Keratinocyte (primary cell): Measurements from ENCODE around the gene IFI30. TPM values are rescaled to one million over a fixed set of nuclear protein-coding genes. Genes with fewer than 3 reads are reported as not detected.
A peak's percentile ranks its signal among the peaks of the same experiment; 100 is the strongest.

ENCODE experiments used
- DNase-seq: peaks from one replicate; pipeline ENCODE4 v3.0.0-alpha.2; 2011; ENCODE audit warnings: low read depth, missing footprints, low spot score
- FAIRE-seq: peaks from 2 replicates; lab custom pipeline; 2011; peaks lifted over from hg19 to GRCh38; lab: Jason Lieb, UNC
- H2AFZ ChIP-seq: 2 replicates; pipeline ENCODE4 v1.6.0; 2012; ENCODE audit warnings: low read length, control low read depth, inconsistent platforms; ENCODE audit not compliant: control insufficient read depth
- H3K27ac ChIP-seq: 2 replicates; pipeline ENCODE4 v1.5.1; 2011; ENCODE audit warnings: low read length; ENCODE audit not compliant: control insufficient read depth, insufficient read depth
- H3K27me3 ChIP-seq: 3 replicates; pipeline ENCODE4 v1.6.0; 2011; ENCODE audit warnings: low read length; ENCODE audit not compliant: control insufficient read depth, insufficient read depth; ENCODE audit errors: extremely low read depth
- H3K36me3 ChIP-seq, 2 experiments: 2 replicates in 1 of 2; 3 replicates in 1 of 2; pipeline ENCODE4 v1.5.1; 2011; ENCODE audit warnings: low read length in 2 of 2, mild to moderate bottlenecking in 1 of 2; ENCODE audit not compliant: control insufficient read depth in 2 of 2, insufficient read depth in 2 of 2; ENCODE audit errors: extremely low read depth in 1 of 2
- H3K4me1 ChIP-seq: 3 replicates; pipeline ENCODE4 v1.5.1; 2011; ENCODE audit warnings: low read length; ENCODE audit not compliant: control insufficient read depth, insufficient read depth; ENCODE audit errors: extremely low read depth
- H3K4me2 ChIP-seq: 3 replicates; pipeline ENCODE4 v1.6.0; 2011; ENCODE audit warnings: low read depth, low read length; ENCODE audit not compliant: control insufficient read depth, insufficient read depth; ENCODE audit errors: extremely low read depth
- H3K4me3 ChIP-seq, 3 experiments: fragments of 200-600 bp in 1 of 3; sonication (generic) in 1 of 3; 2 replicates in 2 of 3; 3 replicates in 1 of 3; pipeline ENCODE4 v1.5.1; 2011 to 2016; ENCODE audit warnings: low read length in 3 of 3, mild to moderate bottlenecking in 3 of 3, control low read depth in 2 of 3, inconsistent platforms in 1 of 3, low read depth in 1 of 3, mixed read lengths in 1 of 3, mixed run types in 1 of 3, moderate library complexity in 1 of 3; ENCODE audit not compliant: control insufficient read depth in 2 of 3, insufficient read depth in 2 of 3; ENCODE audit errors: extremely low read depth in 1 of 3
- H3K79me2 ChIP-seq: 2 replicates; pipeline ENCODE4 v1.6.0; 2012; ENCODE audit warnings: low read length; ENCODE audit not compliant: control insufficient read depth, insufficient read depth
- H3K9ac ChIP-seq: 3 replicates; pipeline ENCODE4 v1.6.0; 2011; ENCODE audit warnings: low read length; ENCODE audit not compliant: control insufficient read depth, insufficient read depth; ENCODE audit errors: extremely low read depth
- H3K9me1 ChIP-seq: 3 replicates; pipeline ENCODE4 v1.6.0; 2011; ENCODE audit warnings: low read length; ENCODE audit not compliant: control insufficient read depth, insufficient read depth; ENCODE audit errors: extremely low read depth
- H3K9me3 ChIP-seq: 2 replicates; pipeline ENCODE4 v1.5.1; 2012; ENCODE audit warnings: low read depth, low read length; ENCODE audit not compliant: control insufficient read depth
- H4K20me1 ChIP-seq: 3 replicates; pipeline ENCODE4 v1.6.0; 2011; ENCODE audit warnings: low read length; ENCODE audit not compliant: control insufficient read depth, insufficient read depth; ENCODE audit errors: extremely low read depth
- CTCF ChIP-seq, 3 experiments: IDR thresholded peaks in 1 of 3; conservative IDR thresholded peaks in 1 of 3; optimal IDR thresholded peaks in 1 of 3; 2 replicates in 2 of 3; 3 replicates in 1 of 3; pipeline versions ENCODE3 to v1.5.1; 2011; ENCODE audit warnings: low read length in 3 of 3, mild to moderate bottlenecking in 3 of 3, moderate library complexity in 2 of 3, control low read depth in 1 of 3, inconsistent platforms in 1 of 3; ENCODE audit not compliant: insufficient read depth in 2 of 3; ENCODE audit errors: extremely low read depth in 1 of 3
- EZH2 ChIP-seq: IDR thresholded peaks from one replicate; pipeline ENCODE4 v1.6.1; 2012; ENCODE audit warnings: inconsistent platforms, mild to moderate bottlenecking, low read length, moderate library complexity
- dilution Hi-C: fragments of 300-500 bp; cut with MboI; formaldehyde crosslinking; loops from one replicate; pipeline ENCODE4 v1.7.0; 2020; ENCODE audit warnings: low sequenced_read_pairs; ENCODE audit not compliant: extremely low pct_ligation_motif_present
- polyA plus RNA-seq, 5 experiments: library from polyadenylated mRNA; depleted of rRNA in 3 of 5; stranded (reverse) in 3 of 5; stranded (forward) in 1 of 5; unstranded in 1 of 5; fragments of >200 nt; gene quantifications; 1 replicate in 1 of 5; 2 replicates in 3 of 5; 3 replicates in 1 of 5; pipeline versions ENCODE4 v1.2.1 to v1.2.3, GENCODE V29; 2011 to 2012; ENCODE audit warnings: missing spikeins in 2 of 5, low read depth in 1 of 5, low replicate concordance in 1 of 5

Gene IFI30
- polyA plus RNA-seq, 1 donor (not counting 4 experiments of a cell fraction or from before 2014, with no cell fraction given), result 31.3 TPM

DNA sequence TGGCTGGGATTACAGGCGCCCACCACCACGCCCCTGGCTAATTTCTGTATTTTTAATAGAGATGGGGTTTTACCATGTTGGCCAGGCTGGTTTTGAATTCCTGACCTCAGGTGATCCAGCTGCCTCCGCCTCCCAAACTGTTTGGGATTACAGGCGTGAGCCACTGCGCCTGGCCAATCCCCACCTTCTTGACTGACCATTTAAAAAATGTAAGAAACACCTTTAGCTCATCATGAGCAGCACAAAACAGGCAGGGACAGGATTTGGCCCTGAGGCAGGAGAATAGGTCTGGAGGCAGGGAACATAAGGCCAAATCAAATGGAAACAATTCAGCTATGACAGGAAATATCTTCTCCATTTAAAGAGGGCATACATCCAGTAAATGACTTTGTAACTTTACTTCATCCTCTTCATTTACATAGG is 18.0 kb downstream of the IFI30 start:
- Histone ChIP-seq H3K79me2 (peaks cover 6% of the 10 kb centered on the region), H3K9me1 (peaks cover 4% of the 10 kb centered on the region), H3K9ac (peak overlapping the region; percentile 85), H3K27me3 (no peaks in the 10 kb centered on the region), H3K27ac (peak overlapping the region; percentile 81), H3K4me1 (peaks cover 20% of the 10 kb centered on the region), H3K4me2 (peak overlapping the region; percentile 93), H3K9me3 (no peaks in the 10 kb centered on the region), H2AFZ (peak overlapping the region; percentile 53), H3K36me3 (peaks cover 4 to 9% of the 10 kb centered on the region in 2 experiments), H4K20me1 (no peaks in the 10 kb centered on the region), H3K4me3 (peak overlapping the region in 2 of 3 experiments; percentile 81 to 82)
- DNase-seq (peak; percentile 49), FAIRE-seq (peak; percentile 79)
- TF ChIP-seq CTCF (optimal IDR thresholded peaks at IDR 0.05 in 1 of 3, IDR thresholded peaks at IDR 0.05 in 1 of 3, conservative IDR thresholded peaks at IDR 0.05 in 1 of 3; ENCODE audit: extremely low read depth in 1 of 3, insufficient read depth in 2 of 3, low read length in 3 of 3) (no peak), EZH2 (no peak)
- dilution Hi-C loops, result no loop called here

- peak; percentile 97 for FAIRE-seq
Measured at GRCh38 chr19:18192673-18193387, 19.2 kb downstream of the IFI30 start, which contains the start of gene MPV17L2. Gene MPV17L2, plus strand, starts transcription at chr19:18193218. Its CDS starts 64 bp downstream, at chr19:18193282.

More at GRCh38 chr19:18192673-18193387, 19.2 kb downstream of the IFI30 start, which contains the start of gene MPV17L2:
- Histone ChIP-seq H4K20me1 (no peaks in the 10 kb centered on the region), H3K4me2 (peak within 1 kb of the TSS; percentile 98), H3K79me2 (peaks cover 6% of the 10 kb centered on the region), H3K9me1 (peaks cover 4% of the 10 kb centered on the region), H2AFZ (peak within 1 kb of the TSS; percentile 71), H3K27ac (peak within 1 kb of the TSS; percentile 81), H3K9ac (peak within 1 kb of the TSS; percentile 85), H3K27me3 (no peaks in the 10 kb centered on the region), H3K9me3 (no peaks in the 10 kb centered on the region), H3K4me1 (peaks cover 20% of the 10 kb centered on the region), H3K4me3 (peak within 1 kb of the TSS; percentile 83 to 89 (median 86)), H3K36me3 (peaks cover 4 to 9% of the 10 kb centered on the region in 2 experiments)
- TF ChIP-seq EZH2, result no peak
- no peak for TF ChIP-seq CTCF (optimal IDR thresholded peaks at IDR 0.05 in 1 of 3, IDR thresholded peaks at IDR 0.05 in 1 of 3, conservative IDR thresholded peaks at IDR 0.05 in 1 of 3; ENCODE audit: extremely low read depth in 1 of 3, insufficient read depth in 2 of 3, low read length in 3 of 3)
- dilution Hi-C loops, result no loop called here
- DNase-seq, result peak; percentile 99
